H1 (cell line): ENCODE measurements around the gene UBE2G2. TPM values are rescaled to one million over a fixed set of nuclear protein-coding genes. Genes with fewer than 3 reads are reported as not detected.

Experiments
- CTCF ChIA-PET: fragments of 300-600 bp; sonication (Branson Sonifier 250); formaldehyde crosslinking; loops from one replicate; lab custom pipeline; 2021; ENCODE audit not compliant: partially characterized antibody; lab: Charles Lee
- POLR2A ChIA-PET: fragments of 300-600 bp; sonication (Branson Sonifier 250); formaldehyde crosslinking; loops from one replicate; lab custom pipeline; 2021; ENCODE audit warnings: inconsistent platforms; ENCODE audit not compliant: partially characterized antibody; lab: Charles Lee
- DNase-seq, 2 experiments: peaks; one replicate each; pipeline versions ENCODE4 v3.0.0 to v3.0.0-alpha.2; 2010 to 2022; ENCODE audit warnings: low spot score in 2 of 2, low read depth in 1 of 2, mixed read lengths in 1 of 2
- FAIRE-seq: peaks from 2 replicates; lab custom pipeline; 2011; peaks lifted over from hg19 to GRCh38; lab: Jason Lieb, UNC
- H2AFZ ChIP-seq: 2 replicates; pipeline ENCODE4 v1.8.1; 2012; ENCODE audit warnings: low read length, inconsistent platforms
- H2AK5ac ChIP-seq: 2 replicates; pipeline ENCODE4 v1.6.1; 2013; ENCODE audit warnings: low read depth, low read length
- H2BK120ac ChIP-seq: replicated peaks from 2 replicates; pipeline ENCODE3; 2013; ENCODE audit warnings: low read depth, low read length, inconsistent platforms
- H2BK12ac ChIP-seq: 2 replicates; pipeline ENCODE4 v1.6.1; 2013; ENCODE audit warnings: low read depth, low read length
- H2BK15ac ChIP-seq: 2 replicates; pipeline ENCODE4 v1.6.1; 2013; ENCODE audit warnings: low read length
- H2BK20ac ChIP-seq: 2 replicates; pipeline ENCODE4 v1.6.1; 2013; ENCODE audit warnings: low read length
- H2BK5ac ChIP-seq: 2 replicates; pipeline ENCODE4 v1.6.1; 2013; ENCODE audit warnings: low read depth, low read length
- H3K14ac ChIP-seq: 2 replicates; pipeline ENCODE4 v1.6.1; 2013; ENCODE audit warnings: inconsistent platforms; ENCODE audit not compliant: insufficient read length
- H3K18ac ChIP-seq: 2 replicates; pipeline ENCODE4 v1.6.1; 2013; ENCODE audit warnings: low read length; ENCODE audit errors: extremely low read depth
- H3K23ac ChIP-seq: 2 replicates; pipeline ENCODE4 v1.6.1; 2013; ENCODE audit warnings: inconsistent platforms; ENCODE audit not compliant: insufficient read length
- H3K23me2 ChIP-seq: 2 replicates; pipeline ENCODE4 v1.6.1; 2013; ENCODE audit warnings: low read depth, low read length
- H3K27ac ChIP-seq: 2 replicates; pipeline ENCODE4 v1.6.1; 2011; ENCODE audit warnings: low read depth, low read length, inconsistent platforms
- H3K27me3 ChIP-seq, 4 experiments: replicated peaks in 1 of 4; 1 replicate in 1 of 4; 2 replicates in 3 of 4; pipeline versions ENCODE4 v1.6.1 to v1.8.1; 2011 to 2013; ENCODE audit warnings: low read length in 3 of 4, mild to moderate bottlenecking in 3 of 4, inconsistent platforms in 2 of 4, mixed read lengths in 2 of 4, moderate library complexity in 1 of 4; ENCODE audit not compliant: control insufficient read depth in 3 of 4, insufficient read depth in 3 of 4; ENCODE audit errors: extremely low read depth in 1 of 4
- H3K36me3 ChIP-seq, 4 experiments: 2 replicates each; pipeline versions ENCODE4 v1.6.1 to v1.8.1; 2011 to 2013; ENCODE audit warnings: mild to moderate bottlenecking in 4 of 4, low read length in 3 of 4, moderate library complexity in 2 of 4, control low read depth in 1 of 4, inconsistent platforms in 1 of 4; ENCODE audit not compliant: insufficient read depth in 4 of 4, control insufficient read depth in 2 of 4
- H3K4ac ChIP-seq: replicated peaks from 2 replicates; pipeline ENCODE3; 2013; ENCODE audit warnings: low read length, low read depth, mixed read lengths, inconsistent platforms; ENCODE audit not compliant: insufficient read length
- H3K4me1 ChIP-seq, 4 experiments: replicated peaks in 1 of 4; 1 replicate in 1 of 4; 2 replicates in 3 of 4; pipeline versions ENCODE4 v1.6.1 to v1.8.1; 2011 to 2013; ENCODE audit warnings: low read length in 3 of 4, inconsistent platforms in 2 of 4, mixed read lengths in 1 of 4; ENCODE audit not compliant: insufficient read depth in 4 of 4, control insufficient read depth in 3 of 4
- H3K4me2 ChIP-seq, 2 experiments: 2 replicates each; pipeline versions ENCODE4 v1.6.1 to v1.8.1; 2011 to 2013; ENCODE audit warnings: low read depth in 2 of 2, low read length in 2 of 2, control low read depth in 1 of 2, inconsistent platforms in 1 of 2, mild to moderate bottlenecking in 1 of 2; ENCODE audit not compliant: insufficient read depth in 1 of 2
- H3K4me3 ChIP-seq, 4 experiments: fragments of 200-600, 300-600 bp in 1 of 4; sonication (generic), shearing (Covaris generic), sonication (Bioruptor Twin) in 1 of 4; 2 replicates each; pipeline versions ENCODE4 v1.5.1 to v1.8.1; 2011 to 2016; ENCODE audit warnings: low read length in 4 of 4, low read depth in 3 of 4, control low read depth in 2 of 4, inconsistent platforms in 2 of 4, mild to moderate bottlenecking in 2 of 4, mixed read lengths in 1 of 4, moderate library complexity in 1 of 4; ENCODE audit not compliant: insufficient read depth in 2 of 4; ENCODE audit errors: extremely low read depth in 1 of 4
- H3K56ac ChIP-seq: replicated peaks from 2 replicates; pipeline ENCODE3; 2013; ENCODE audit warnings: low read depth, mild to moderate bottlenecking, mixed read lengths, low read length, inconsistent platforms; ENCODE audit not compliant: insufficient read length
- H3K79me1 ChIP-seq: 2 replicates; pipeline ENCODE4 v1.6.1; 2013; ENCODE audit warnings: low read depth, low read length, control low read depth
- H3K79me2 ChIP-seq, 2 experiments: 2 replicates each; pipeline versions ENCODE4 v1.6.1 to v1.8.1; 2012 to 2013; ENCODE audit warnings: low read length in 2 of 2, mild to moderate bottlenecking in 2 of 2, inconsistent platforms in 1 of 2; ENCODE audit not compliant: insufficient read depth in 2 of 2, control insufficient read depth in 1 of 2
- H3K9ac ChIP-seq, 4 experiments: replicated peaks in 1 of 4; 1 replicate in 1 of 4; 2 replicates in 3 of 4; pipeline versions ENCODE4 v1.6.1 to v1.8.1; 2011 to 2013; ENCODE audit warnings: low read depth in 3 of 4, low read length in 3 of 4, control low read depth in 2 of 4, mild to moderate bottlenecking in 2 of 4, moderate library complexity in 2 of 4, inconsistent platforms in 1 of 4; ENCODE audit errors: extremely low read depth in 1 of 4
- H3K9me3 ChIP-seq, 2 experiments: 2 replicates each; pipeline versions ENCODE4 v1.6.1 to v1.8.1; 2012 to 2013; ENCODE audit warnings: mild to moderate bottlenecking in 2 of 2, moderate library complexity in 2 of 2, control low read depth in 1 of 2, inconsistent platforms in 1 of 2, low read depth in 1 of 2, low read length in 1 of 2, mixed read lengths in 1 of 2; ENCODE audit not compliant: insufficient read depth in 2 of 2
- H4K20me1 ChIP-seq, 2 experiments: replicated peaks in 1 of 2; 2 replicates each; pipeline versions ENCODE3 to v1.8.1; 2011 to 2013; ENCODE audit warnings: inconsistent platforms in 2 of 2, low read length in 2 of 2, mild to moderate bottlenecking in 1 of 2; ENCODE audit not compliant: insufficient read depth in 2 of 2, control insufficient read depth in 1 of 2
- H4K5ac ChIP-seq: 2 replicates; pipeline ENCODE4 v1.6.1; 2013; ENCODE audit warnings: low read length, low read depth, mixed read lengths, inconsistent platforms; ENCODE audit not compliant: insufficient read length
- H4K8ac ChIP-seq: 2 replicates; pipeline ENCODE4 v1.8.0; 2013; ENCODE audit warnings: mild to moderate bottlenecking, moderate library complexity, low read length, inconsistent platforms; ENCODE audit not compliant: insufficient read depth; ENCODE audit errors: extremely low read depth
- H4K91ac ChIP-seq: replicated peaks from 2 replicates; pipeline ENCODE3; 2013; ENCODE audit warnings: low read length, mixed read lengths, inconsistent platforms; ENCODE audit not compliant: insufficient read length
- POU5F1 ChIP-seq: IDR thresholded peaks from 2 replicates; pipeline ENCODE4 v1.6.1; 2011; ENCODE audit warnings: low read depth, mild to moderate bottlenecking, low read length, moderate library complexity
- RXRA ChIP-seq: IDR thresholded peaks from 2 replicates; pipeline ENCODE4 v1.6.1; 2011; ENCODE audit warnings: low read depth, mild to moderate bottlenecking, low read length, moderate library complexity; ENCODE audit not compliant: insufficient read depth
- TEAD4 ChIP-seq: IDR thresholded peaks from 2 replicates; pipeline ENCODE4 v1.6.1; 2012; ENCODE audit warnings: low read depth, low read length, inconsistent platforms, mixed read lengths
- WGBS, 2 experiments: shearing (Covaris generic) in 1 of 2; methylation state at CpG; one replicate each; pipeline versions ENCODE4 v1.1.6 to v1.1.7; 2013 to 2015; ENCODE audit warnings: low lambda C conversion rate in 2 of 2, mixed read lengths in 2 of 2, inconsistent platforms in 1 of 2, low coverage in 1 of 2, missing lambda C conversion rate in 1 of 2; ENCODE audit not compliant: insufficient replicate concordance in 2 of 2, insufficient coverage in 1 of 2, insufficient read length in 1 of 2; ENCODE audit errors: extremely low coverage in 1 of 2, missing lambda C conversion rate in 1 of 2; 5-methylcytosine and 5-hydroxymethylcytosine counted together
- polyA plus RNA-seq, 7 experiments: library from polyadenylated mRNA; depleted of rRNA in 3 of 7; stranded (reverse) in 5 of 7; unstranded in 2 of 7; fragments of >200 nt in 5 of 7; fragments of 200-250 nt in 2 of 7; gene quantifications; 1 replicate in 5 of 7; 2 replicates in 1 of 7; 4 replicates in 1 of 7; pipeline versions ENCODE4 v1.2.1 to v1.2.3, GENCODE V29; 2011 to 2013; ENCODE audit warnings: missing spikeins in 2 of 7, mixed read lengths in 2 of 7
- total RNA-seq: library from RNA; stranded (reverse); fragmentation: NEBNext Ultra II Directional; extraction: Animal tissue kit (Norgen Biotek cat#: 25700); gene quantifications from 2 replicates; pipeline ENCODE4 v1.2.1, GENCODE V29; 2021

UBE2G2 gene
- total and polyA plus RNA-seq, 2 of the 8 experiments (the other 6 are each of a cell fraction or from before 2014, with no cell fraction given) = 96.3 to 101 TPM

- peaks cover 0 to 17% (median 10%) of the 10 kb centered on the region in 4 experiments; a peak in 6 of 8 replicates for H3K36me3 ChIP-seq
- H2BK12ac ChIP-seq = no peak overlapping the region
- 76% methylated on average over 6 of the region's 6 CpGs; no CpG with 5 or more reads in 1 of the 2 experiments for WGBS, 2 experiments
- H4K8ac ChIP-seq = no peak overlapping the region
- H2BK5ac ChIP-seq = 0 out of 2 replicates have a peak overlapping the region, but pooled peaks have one; percentile 18
- no peak overlapping the region for H3K27ac ChIP-seq
- no peak overlapping the region for H4K5ac ChIP-seq
- no peak overlapping the region for H3K18ac ChIP-seq
- peaks cover 5 to 51% of the 10 kb centered on the region in 2 experiments; a peak in 3 of 4 replicates for H3K79me2 ChIP-seq
- no peak overlapping the region for H3K23ac ChIP-seq
- peaks cover 20% of the 10 kb centered on the region for H3K79me1 ChIP-seq
- H2AFZ ChIP-seq = no peak overlapping the region
- POLR2A ChIA-PET = interaction anchor here (1.9 kb wide), 1 partner anchor 10 kb away, joined by 10 read pairs; the partner anchor contains the start of gene UBE2G2
- H3K23me2 ChIP-seq = peaks cover 4% of the 10 kb centered on the region; the same call in 1 of the 2 replicates
- H4K91ac ChIP-seq = no peak overlapping the region
- TF ChIP-seq TEAD4 = no peak
- TF ChIP-seq RXRA = no peak
- TF ChIP-seq POU5F1 = no peak
- no peak overlapping the region for H2BK20ac ChIP-seq
- H3K4ac ChIP-seq = no peak overlapping the region
- no peak overlapping the region for H3K14ac ChIP-seq
- peaks cover 11 to 21% of the 10 kb centered on the region in 2 experiments for H4K20me1 ChIP-seq
- no peak overlapping the region for H2BK120ac ChIP-seq
- H3K4me2 ChIP-seq = no peak overlapping the region
- peaks cover 0 to 7% (median 2%) of the 10 kb centered on the region in 4 experiments; a peak in 4 of 7 replicates for H3K4me1 ChIP-seq
- FAIRE-seq (no peak), DNase-seq (no peak)
- CTCF ChIA-PET = interaction anchor here (0.7 to 2.7 kb wide), 2 partner anchors 11 to 17 kb away, joined by 3 to 8 read pairs; no protein-coding TSS in a partner anchor
- no peaks in the 10 kb centered on the region for H3K9me3 ChIP-seq
- no peaks in the 10 kb centered on the region for H3K27me3 ChIP-seq
- H2AK5ac ChIP-seq = no peak overlapping the region
- H2BK15ac ChIP-seq = no peak overlapping the region
- peak overlapping the region; percentile 52 for H3K56ac ChIP-seq
- no peak overlapping the region for H3K4me3 ChIP-seq
- no peak overlapping the region; a peak in 1 of 7 replicates for H3K9ac ChIP-seq
Observed at GRCh38 chr21:44810779-44811178, 9.2 kb upstream of the UBE2G2 start.
